Activated B cell treated with CpG ODN at 0.5 μM for 24 hours (primary cell): ENCODE results near the gene SMIM33. TPM values are rescaled to one million over a fixed set of nuclear protein-coding genes. Genes with fewer than 3 reads are reported as not detected.
A peak's percentile ranks its signal among the peaks of the same experiment; 100 is the strongest.

Experiments used
- ATAC-seq: fragments of 200-7000 bp; cut with Tn5 transposase; one replicate; pipeline ENCODE4 v1.10.0; 2021; ENCODE audit warnings: low read depth, mild to moderate bottlenecking, moderate library complexity
- CTCF ChIA-PET: fragments of 350-600 bp; sonication (Branson Sonifier 250); formaldehyde crosslinking; loops from one replicate; lab custom pipeline; 2021; ENCODE audit warnings: antibody characterized with exemption; lab: Charles Lee
- POLR2A ChIA-PET: fragments of 350-600 bp; sonication (Branson Sonifier 250); formaldehyde crosslinking; loops from one replicate; lab custom pipeline; 2021; ENCODE audit warnings: antibody characterized with exemption; lab: Charles Lee
- DNase-seq: peaks from one replicate; pipeline ENCODE4 v3.0.0; 2022
- H3K27ac Mint-ChIP-seq: one replicate; pipeline ENCODE4 v1.8.0; 2020; ENCODE audit warnings: mixed read lengths
- H3K27me3 Mint-ChIP-seq: one replicate; pipeline ENCODE4 v1.8.0; 2021; ENCODE audit warnings: mixed read lengths
- H3K36me3 Mint-ChIP-seq: one replicate; pipeline ENCODE4 v1.8.0; 2021; ENCODE audit warnings: low read depth, mixed read lengths
- H3K4me1 Mint-ChIP-seq: one replicate; pipeline ENCODE4 v1.8.0; 2021; ENCODE audit warnings: mixed read lengths
- H3K4me3 Mint-ChIP-seq: one replicate; pipeline ENCODE4 v1.8.0; 2020; ENCODE audit warnings: mild to moderate bottlenecking, mixed read lengths
- H3K9me3 Mint-ChIP-seq: one replicate; pipeline ENCODE4 v1.8.0; 2020; ENCODE audit warnings: mixed read lengths
- CTCF ChIP-seq: fragments of 200-600 bp; IDR thresholded peaks from one replicate; pipeline ENCODE4 v1.8.0; 2022; ENCODE audit warnings: antibody characterized with exemption, mild to moderate bottlenecking
- intact Hi-C: fragments of 100-400 bp; cut with micrococcal nuclease; formaldehyde crosslinking; loops from one replicate; pipeline ENCODE4 v1.15.1; 2024
- total RNA-seq: library from RNA; stranded (reverse); gene quantifications from 2 replicates; pipeline ENCODE4 v1.2.3, GENCODE V29; 2022

SMIM33 gene
- total RNA-seq, 1 donor from 2014 or later, result not detected

GRCh38 chr5:139458580-139459407 lies 12.0 kb upstream of the SMIM33 start:
- H3K9me3 Mint-ChIP-seq, result no peaks in the 10 kb centered on the region
- TF ChIP-seq CTCF, result no peak
- CTCF ChIA-PET, result no interaction called here
- H3K27ac Mint-ChIP-seq, result no peak overlapping the region
- H3K36me3 Mint-ChIP-seq, result no peaks in the 10 kb centered on the region
- POLR2A ChIA-PET, result interaction anchor here (0.7 kb wide), 1 partner anchor 22 kb away, joined by 5 read pairs; no protein-coding TSS in a partner anchor
- peak; percentile 61 for ATAC-seq
- H3K4me1 Mint-ChIP-seq, result peaks cover 14% of the 10 kb centered on the region
- H3K4me3 Mint-ChIP-seq, result no peak overlapping the region
- intact Hi-C loops, result loop anchor here (2.0 kb wide), 1 partner anchor 20 kb away; the partner anchor contains the start of gene DNAJC18
- no peaks in the 10 kb centered on the region for H3K27me3 Mint-ChIP-seq
- no peak for DNase-seq

- ATAC-seq, result no peak
- no peaks in the 10 kb centered on the region for H3K9me3 Mint-ChIP-seq
- H3K4me1 Mint-ChIP-seq, result peaks cover 7% of the 10 kb centered on the region
- no peak for DNase-seq
- no peak overlapping the region for H3K4me3 Mint-ChIP-seq
- CTCF ChIA-PET, result no interaction called here
- H3K36me3 Mint-ChIP-seq, result no peaks in the 10 kb centered on the region
- no peak overlapping the region for H3K27ac Mint-ChIP-seq
- TF ChIP-seq CTCF, result no peak
- intact Hi-C loops, result loop anchor here (2.0 kb wide), 1 partner anchor 21 kb away; the partner anchor contains the start of gene DNAJC18
- POLR2A ChIA-PET, result no interaction called here
- no peaks in the 10 kb centered on the region for H3K27me3 Mint-ChIP-seq
These were observed 11.3 kb upstream of the SMIM33 start for GRCh38 chr5:139459451-139459934.

- no peaks in the 10 kb centered on the region for H3K27me3 Mint-ChIP-seq
- ATAC-seq, result no peak
- H3K9me3 Mint-ChIP-seq, result no peaks in the 10 kb centered on the region
- CTCF ChIA-PET, result no interaction called here
- no peak overlapping the region for H3K27ac Mint-ChIP-seq
- peaks cover 4% of the 10 kb centered on the region for H3K4me1 Mint-ChIP-seq
- H3K36me3 Mint-ChIP-seq, result no peaks in the 10 kb centered on the region
- no peak for TF ChIP-seq CTCF
- POLR2A ChIA-PET, result interaction anchor here (0.6 kb wide), 1 partner anchor 1075 kb away, joined by 4 read pairs; no protein-coding TSS in a partner anchor
- intact Hi-C loops, result no loop called here
- no peak for DNase-seq
- no peak overlapping the region for H3K4me3 Mint-ChIP-seq
These were observed 10.3 kb upstream of the SMIM33 start for GRCh38 chr5:139460455-139460854.

GRCh38 chr5:139461176-139461575 lies 9.6 kb upstream of the SMIM33 start:
- CTCF ChIA-PET, result no interaction called here
- ATAC-seq (no peak), DNase-seq (no peak)
- intact Hi-C loops, result no loop called here
- H3K4me1 Mint-ChIP-seq, result peaks cover 4% of the 10 kb centered on the region
- H3K36me3 Mint-ChIP-seq, result no peaks in the 10 kb centered on the region
- H3K27ac Mint-ChIP-seq, result no peak overlapping the region
- POLR2A ChIA-PET, result no interaction called here
- H3K9me3 Mint-ChIP-seq, result no peaks in the 10 kb centered on the region
- TF ChIP-seq CTCF, result no peak
- H3K4me3 Mint-ChIP-seq, result no peak overlapping the region
- H3K27me3 Mint-ChIP-seq, result no peaks in the 10 kb centered on the region

GRCh38 chr5:139461698-139462097 lies 9.1 kb upstream of the SMIM33 start:
- Mint-ChIP-seq H3K27me3 (no peaks in the 10 kb centered on the region), H3K4me3 (no peak overlapping the region), H3K9me3 (no peaks in the 10 kb centered on the region), H3K27ac (no peak overlapping the region), H3K36me3 (no peaks in the 10 kb centered on the region), H3K4me1 (peaks cover 4% of the 10 kb centered on the region)
- DNase-seq (no peak), ATAC-seq (no peak)
- intact Hi-C loops, result no loop called here
- POLR2A ChIA-PET, result no interaction called here
- CTCF ChIA-PET, result no interaction called here
- TF ChIP-seq CTCF, result no peak
